Measurements from ENCODE around the gene ANKRD39. TPM values are rescaled to one million over a fixed set of nuclear protein-coding genes. Genes with fewer than 3 reads are reported as not detected.

The ANKRD39 gene
- total RNA-seq, 2 experiments from 2014 or later, result 22.6 TPM

- ChIA-PET POLR2A (interaction anchor here (0.9 to 1.6 kb wide), 5 partner anchors 9 to 22 kb away, joined by 3 to 8 read pairs (median 4); partner anchors contain the start of gene ANKRD39), CTCF (interaction anchor here (0.9 kb wide), 1 partner anchor 122 kb away, joined by 4 read pairs; no protein-coding TSS in a partner anchor)
- no peaks in the 10 kb centered on the region for H3K27me3 Mint-ChIP-seq
- TF ChIP-seq CTCF (IDR thresholded peaks at IDR 0.05), result no peak
- H3K4me3 Mint-ChIP-seq, result peak overlapping the region; percentile 42
- DNase-seq (no peak), ATAC-seq (no peak)
- peaks cover 6% of the 10 kb centered on the region for H3K36me3 Mint-ChIP-seq (ENCODE audit: low read depth)
- intact Hi-C loops (cut with micrococcal nuclease), result no loop called here
- peak overlapping the region; percentile 61 for H3K27ac Mint-ChIP-seq
- H3K4me1 Mint-ChIP-seq (ENCODE audit: low read depth), result peaks cover 18% of the 10 kb centered on the region
- no peaks in the 10 kb centered on the region for H3K9me3 Mint-ChIP-seq
These were observed 19.2 kb downstream of the ANKRD39 start for GRCh38 chr2:96838345-96839292.

GRCh38 chr2:96837575-96837974, 20.2 kb downstream of the ANKRD39 start:
- no peak overlapping the region for H3K4me3 Mint-ChIP-seq
- no peak overlapping the region for H3K27ac Mint-ChIP-seq

DNA sequence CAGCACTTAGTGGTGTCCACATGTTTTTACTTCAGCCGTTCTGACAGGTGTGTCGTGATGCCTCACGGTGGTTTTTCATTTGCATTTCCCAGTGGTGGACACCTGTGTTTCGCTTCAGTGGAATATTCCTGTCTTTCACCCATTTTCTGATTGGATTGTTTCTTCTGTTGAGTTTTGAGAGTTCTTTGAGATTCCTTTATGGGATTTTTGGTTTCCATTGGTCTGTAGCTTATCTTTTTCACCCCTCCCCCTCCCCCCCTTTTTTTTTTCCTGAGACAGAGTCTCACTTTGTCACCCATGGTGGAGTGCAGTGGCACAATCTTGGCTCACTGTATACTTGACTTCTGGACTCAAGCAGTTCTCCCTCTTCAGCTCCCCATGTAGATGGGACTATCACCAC, 22.0 kb downstream of the ANKRD39 start:
- ATAC-seq (no peak), DNase-seq (no peak)
- H3K36me3 Mint-ChIP-seq (ENCODE audit: low read depth), result peaks cover 12% of the 10 kb centered on the region
- ChIA-PET CTCF (interaction anchor here (1.0 to 1.5 kb wide), 4 partner anchors 17 to 116 kb away, joined by 3 to 5 read pairs (median 3); partner anchors contain the start of gene ANKRD39), POLR2A (interaction anchor here (1.0 kb wide), 1 partner anchor 18 kb away, joined by 3 read pairs; no protein-coding TSS in a partner anchor)
- no peak overlapping the region for H3K27ac Mint-ChIP-seq
- no peaks in the 10 kb centered on the region for H3K27me3 Mint-ChIP-seq
- H3K9me3 Mint-ChIP-seq, result no peaks in the 10 kb centered on the region
- H3K4me3 Mint-ChIP-seq, result no peak overlapping the region
- TF ChIP-seq CTCF (IDR thresholded peaks at IDR 0.05), result no peak
- intact Hi-C loops (cut with micrococcal nuclease), result no loop called here
- H3K4me1 Mint-ChIP-seq (ENCODE audit: low read depth), result peaks cover 18% of the 10 kb centered on the region

More at GRCh38 chr2:96837575-96837974, 20.2 kb downstream of the ANKRD39 start:
- intact Hi-C loops (cut with micrococcal nuclease), result no loop called here
- no peaks in the 10 kb centered on the region for H3K9me3 Mint-ChIP-seq
- H3K4me1 Mint-ChIP-seq (ENCODE audit: low read depth), result peaks cover 18% of the 10 kb centered on the region
- no peaks in the 10 kb centered on the region for H3K27me3 Mint-ChIP-seq
- ChIA-PET POLR2A (interaction anchor here (1.1 to 1.6 kb wide), 5 partner anchors 10 to 23 kb away, joined by 3 to 4 read pairs (median 4); partner anchors contain the start of genes ANKRD39 and CNNM3), CTCF (interaction anchor here (1.5 kb wide), 1 partner anchor 20 kb away, joined by 3 read pairs; no protein-coding TSS in a partner anchor)
- DNase-seq (no peak), ATAC-seq (no peak)
- H3K36me3 Mint-ChIP-seq (ENCODE audit: low read depth), result peaks cover 8% of the 10 kb centered on the region
- TF ChIP-seq CTCF (IDR thresholded peaks at IDR 0.05), result no peak

GRCh38 chr2:96832754-96833507, 24.9 kb downstream of the ANKRD39 start:
- Mint-ChIP-seq H3K9me3 (no peaks in the 10 kb centered on the region), H3K27me3 (no peaks in the 10 kb centered on the region), H3K36me3 (ENCODE audit: low read depth) (peaks cover 25% of the 10 kb centered on the region), H3K4me3 (no peak overlapping the region), H3K27ac (no peak overlapping the region), H3K4me1 (ENCODE audit: low read depth) (no peaks in the 10 kb centered on the region)
- POLR2A ChIA-PET, result interaction anchor here (1.1 to 1.2 kb wide), 2 partner anchors 10 to 12 kb away, joined by 3 to 5 read pairs; no protein-coding TSS in a partner anchor
- CTCF ChIA-PET, result interaction anchor here (1.4 kb wide), 1 partner anchor 10 kb away, joined by 4 read pairs; the partner anchor contains the start of gene ANKRD23
- no peak for TF ChIP-seq CTCF (IDR thresholded peaks at IDR 0.05)
- no peak for ATAC-seq
- intact Hi-C loops (cut with micrococcal nuclease), result no loop called here
- no peak for DNase-seq
